D341Med (cell line): Measurements from ENCODE around the gene PGAP6.
"Not testable (repeated sequence)": the region's sequence is repeated elsewhere in the genome, so short reads cannot be mapped to it uniquely, and the experiment has no call there.

Experiments
- DNase-seq: peaks from one replicate; pipeline ENCODE4 v3.0.0; 2012; ENCODE audit warnings: low spot score

Gene PGAP6

DNA sequence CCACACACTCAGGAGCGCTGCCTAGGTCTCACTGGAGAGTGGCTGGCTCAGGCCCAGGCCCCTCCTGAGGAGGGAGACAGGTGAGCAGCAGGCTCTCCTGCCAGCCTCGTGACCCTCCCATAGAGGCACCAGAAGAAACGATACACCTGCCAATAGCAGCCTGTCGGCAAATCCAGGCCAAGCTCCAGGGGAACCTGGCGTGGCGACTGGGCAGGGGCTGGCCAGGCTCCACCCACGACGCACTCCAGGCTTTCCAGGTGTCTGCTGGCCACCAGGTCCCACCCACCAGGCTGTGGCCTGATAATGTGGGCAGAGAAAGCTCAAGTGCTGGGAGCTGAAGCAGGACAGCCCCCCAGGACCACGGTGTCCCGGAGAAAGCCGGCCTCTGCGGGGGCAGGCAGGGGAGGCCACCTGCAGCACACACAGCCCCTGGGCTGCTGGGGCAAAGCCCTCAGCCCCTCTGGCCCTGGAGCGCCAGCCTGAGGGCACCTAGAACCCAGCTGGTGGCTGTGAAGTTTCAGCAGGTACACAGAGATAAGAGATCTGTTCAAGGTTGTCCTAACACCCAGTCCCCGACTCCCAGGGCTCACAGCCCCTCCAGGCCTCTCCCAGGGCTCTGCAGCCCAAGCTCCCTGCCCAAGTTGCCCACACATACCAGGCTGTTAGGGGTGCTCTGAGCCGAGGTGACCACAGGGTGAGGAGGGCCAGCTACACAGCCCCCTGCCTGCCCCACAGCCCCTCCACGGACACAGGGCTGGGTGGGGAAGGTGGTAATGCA lies 2.4 kb downstream of the PGAP6 start:
- no peak for DNase-seq

DNA sequence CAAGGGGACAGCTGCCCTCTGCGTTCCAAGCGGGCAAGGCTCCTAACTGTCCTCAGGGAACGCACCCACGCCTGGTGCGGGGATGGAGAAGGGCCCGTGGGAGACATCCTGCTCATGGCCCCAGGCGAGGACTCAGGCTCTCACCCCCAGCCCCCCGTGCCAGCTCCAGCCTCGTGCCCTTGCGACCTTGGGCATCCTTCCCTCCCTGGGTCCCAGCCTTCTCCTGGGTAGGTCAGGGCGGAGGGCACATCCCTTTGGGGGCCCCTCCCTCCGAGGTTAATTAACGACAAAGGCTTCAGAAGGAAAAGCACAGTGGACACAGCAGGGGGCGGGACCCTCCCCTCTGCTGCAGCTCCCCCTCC lies 3.0 kb downstream of the PGAP6 start:
- no peak for DNase-seq

DNA sequence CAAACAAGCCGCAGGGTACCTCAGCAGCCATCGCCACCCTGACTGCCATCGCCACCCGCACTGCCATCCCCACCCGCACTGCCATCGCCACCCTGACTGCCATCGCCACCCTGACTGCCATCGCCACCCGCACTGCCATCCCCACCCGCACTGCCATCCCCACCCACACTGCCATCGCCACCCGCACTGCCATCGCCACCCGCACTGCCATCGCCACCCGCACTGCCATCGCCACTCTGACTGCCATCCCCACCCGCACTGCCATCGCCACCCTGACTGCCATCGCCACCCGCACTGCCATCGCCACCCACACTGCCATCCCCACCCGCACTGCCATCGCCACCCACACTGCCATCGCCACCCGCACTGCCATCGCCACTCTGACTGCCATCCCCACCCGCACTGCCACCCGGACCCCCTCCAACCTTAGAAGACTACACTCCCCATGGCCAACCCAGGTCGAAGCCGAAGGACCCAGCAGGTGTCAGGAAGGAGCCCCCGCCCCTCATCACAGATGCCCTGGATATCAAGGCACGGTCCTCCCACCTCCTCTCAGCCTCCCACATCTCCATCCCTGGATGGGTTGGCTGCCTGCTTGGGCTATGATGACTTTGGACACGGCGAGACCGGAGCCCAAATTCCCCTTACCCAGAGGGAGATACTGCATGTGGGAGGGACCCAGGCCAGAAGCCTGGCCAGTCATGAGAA lies 3.5 kb downstream of the PGAP6 start:
- DNase-seq = not testable (repeated sequence)

DNA sequence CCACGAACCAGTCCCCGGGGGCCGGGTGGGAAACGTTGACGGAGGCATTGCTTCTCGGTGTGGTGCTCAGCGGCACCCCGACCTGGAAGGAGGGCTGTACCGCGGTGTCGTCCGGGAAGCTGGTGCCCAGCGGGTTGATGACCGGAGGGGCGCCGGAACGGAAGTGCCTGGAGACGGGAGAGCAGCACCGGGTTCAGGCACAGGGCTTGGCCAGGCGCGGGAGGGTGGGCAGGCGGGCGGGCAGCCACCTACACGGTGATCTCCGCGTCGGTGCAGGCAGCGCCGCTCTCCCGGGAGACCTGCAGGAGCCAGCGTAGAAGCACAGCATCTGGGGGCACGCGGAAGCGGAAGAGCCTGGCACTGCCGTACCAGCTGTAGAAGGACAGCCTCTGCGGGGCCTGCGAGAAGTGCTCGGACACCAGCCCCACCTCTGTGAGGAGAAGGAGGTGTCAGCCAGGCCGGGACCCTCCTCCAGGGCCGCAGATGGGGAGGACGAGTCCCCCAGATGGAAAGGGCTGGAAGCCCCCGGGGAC lies 4.3 kb downstream of the PGAP6 start:
- no peak for DNase-seq

DNA sequence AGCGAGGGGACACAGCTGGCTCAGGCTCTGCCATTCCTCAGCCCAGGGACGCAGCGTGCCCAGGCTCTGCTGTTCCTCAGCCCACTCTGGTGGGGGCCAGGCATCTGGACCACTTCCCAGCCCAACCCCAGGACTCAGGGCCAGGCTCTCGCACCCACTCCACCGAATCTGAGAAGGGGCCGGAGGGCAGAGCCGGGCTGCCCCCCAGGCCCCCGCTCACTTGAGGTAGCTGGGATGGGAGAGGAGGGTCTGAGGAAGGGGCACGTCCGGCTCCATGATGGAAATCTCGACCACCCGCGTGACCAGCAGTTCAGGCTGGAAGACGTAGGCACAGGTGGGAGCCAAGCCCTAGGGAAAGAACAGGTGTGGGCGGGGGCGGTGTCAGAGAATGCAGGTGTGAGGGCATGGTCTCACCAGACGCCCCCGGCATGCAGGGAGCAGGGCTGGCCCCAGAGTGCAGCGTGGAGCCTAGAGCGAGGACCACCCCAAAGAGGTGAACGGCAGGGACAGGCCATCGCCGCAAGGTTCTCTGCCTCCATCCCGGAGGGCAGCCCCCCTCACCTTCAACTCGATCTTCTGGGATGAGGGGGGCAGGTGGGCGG lies 4.9 kb downstream of the PGAP6 start:
- DNase-seq = no peak

- DNase-seq = no peak
Measured at GRCh38 chr16:375927-376816, 5.6 kb downstream of the PGAP6 start.

GRCh38 chr16:375212-375611 lies 6.6 kb downstream of the PGAP6 start:
- no peak for DNase-seq

GRCh38 chr16:374616-374926 lies 7.2 kb downstream of the PGAP6 start:
- no peak for DNase-seq

DNA sequence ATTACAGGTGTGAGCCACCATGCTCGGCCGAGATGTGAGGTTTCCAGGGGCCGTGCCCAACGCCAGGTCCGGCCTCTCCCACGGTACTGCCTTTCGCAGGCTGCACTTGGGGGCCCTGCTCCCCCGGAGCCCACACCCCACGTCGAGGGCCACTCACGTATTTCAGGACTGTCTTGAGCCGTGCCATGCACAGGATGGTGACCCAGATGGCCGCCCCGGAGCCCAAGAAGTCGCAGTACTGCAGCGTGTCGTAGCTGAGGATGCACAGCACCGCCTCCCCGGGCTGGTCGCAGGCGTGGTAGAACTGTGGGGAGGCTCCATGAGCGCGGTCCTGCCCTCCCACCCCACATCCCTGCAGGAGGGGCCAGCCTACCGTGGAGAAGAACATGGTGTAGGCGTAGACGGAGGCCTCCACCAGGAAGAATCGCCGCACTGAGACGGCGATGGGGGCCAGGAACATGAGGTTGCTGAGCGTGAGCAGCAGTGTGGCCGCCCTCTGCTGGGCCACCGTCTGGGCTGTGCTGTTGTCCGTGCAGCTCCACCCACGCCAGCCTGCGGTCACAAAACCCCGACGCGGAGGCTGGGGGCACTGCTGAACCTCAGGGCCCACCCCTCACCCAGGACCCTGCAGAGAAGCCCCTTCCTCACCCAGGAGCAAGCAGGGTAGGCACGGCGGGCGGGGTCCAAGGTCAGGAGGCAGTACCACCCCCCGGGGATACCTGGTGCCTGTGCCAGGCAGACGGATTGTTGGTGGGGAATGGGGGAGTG lies 7.7 kb downstream of the PGAP6 start:
- no peak for DNase-seq

DNA sequence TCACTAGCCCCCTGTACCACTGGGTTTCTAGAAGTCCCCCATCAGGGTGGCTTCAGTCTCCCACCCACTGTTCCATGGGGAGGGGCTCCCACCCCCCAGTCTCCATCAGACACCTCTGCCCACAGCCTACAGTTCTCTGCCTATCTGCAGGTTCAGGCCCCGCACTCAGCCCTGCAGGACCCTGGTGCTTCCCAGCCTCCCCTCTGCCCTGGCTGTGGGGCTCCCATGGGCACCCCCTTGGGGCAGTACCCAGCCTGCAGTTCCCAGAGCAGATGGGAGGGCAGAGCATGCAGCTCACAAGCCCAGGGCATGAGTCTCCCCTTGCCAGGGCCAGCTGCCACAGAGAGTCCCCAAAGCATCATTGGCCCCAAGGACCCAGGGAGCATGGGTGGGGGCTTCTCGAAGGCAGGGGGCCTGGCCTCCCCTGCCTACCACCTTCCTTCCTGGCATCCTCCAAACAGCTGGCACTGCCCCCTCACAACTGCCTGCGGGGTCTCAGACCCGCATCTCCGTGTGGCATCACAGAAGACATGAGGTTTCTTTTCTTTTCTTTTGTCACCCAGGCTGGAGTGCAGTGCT lies 8.7 kb downstream of the PGAP6 start:
- no peak for DNase-seq

- no peak for DNase-seq
Measured at GRCh38 chr16:372302-372983, 9.3 kb downstream of the PGAP6 start.

DNA sequence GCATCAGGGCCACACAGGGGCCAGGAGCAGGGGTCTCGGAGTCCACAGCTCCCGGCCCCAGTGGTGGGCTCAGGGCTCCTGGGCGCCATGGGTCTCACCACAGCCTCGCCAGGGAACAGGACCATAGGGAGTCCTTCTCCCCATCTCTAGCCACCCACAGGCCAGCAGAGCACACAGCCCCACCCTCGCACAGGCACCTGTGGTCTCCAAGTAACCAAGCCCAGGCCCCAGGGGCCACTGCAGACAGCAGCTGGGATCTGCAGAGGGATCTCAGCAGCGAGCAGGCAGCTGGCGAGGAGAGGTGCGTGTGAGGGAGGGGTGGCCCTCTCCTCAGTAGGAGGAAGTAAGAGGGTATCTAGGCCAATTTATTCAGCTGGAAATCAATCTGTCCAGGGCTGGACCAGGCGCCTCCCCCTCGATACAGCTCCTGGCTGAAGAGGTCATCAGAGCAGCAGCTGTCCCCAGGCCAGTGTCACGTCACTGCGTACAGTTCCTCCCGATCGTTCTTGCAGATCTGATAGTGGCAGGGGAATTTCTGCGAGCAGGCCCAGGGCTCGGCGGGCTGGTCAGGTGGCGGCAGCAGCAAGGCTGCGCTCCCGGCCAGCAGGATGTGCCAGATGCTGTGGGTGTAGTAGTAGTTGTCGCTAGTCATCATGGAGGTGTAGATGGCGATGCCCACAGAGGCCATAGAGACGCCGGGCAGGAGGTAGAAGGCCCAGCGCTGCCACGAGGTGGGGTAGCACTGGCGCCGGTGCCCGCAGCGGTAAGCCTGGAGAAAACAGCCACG lies 10.1 kb downstream of the PGAP6 start:
- DNase-seq = no peak

DNA sequence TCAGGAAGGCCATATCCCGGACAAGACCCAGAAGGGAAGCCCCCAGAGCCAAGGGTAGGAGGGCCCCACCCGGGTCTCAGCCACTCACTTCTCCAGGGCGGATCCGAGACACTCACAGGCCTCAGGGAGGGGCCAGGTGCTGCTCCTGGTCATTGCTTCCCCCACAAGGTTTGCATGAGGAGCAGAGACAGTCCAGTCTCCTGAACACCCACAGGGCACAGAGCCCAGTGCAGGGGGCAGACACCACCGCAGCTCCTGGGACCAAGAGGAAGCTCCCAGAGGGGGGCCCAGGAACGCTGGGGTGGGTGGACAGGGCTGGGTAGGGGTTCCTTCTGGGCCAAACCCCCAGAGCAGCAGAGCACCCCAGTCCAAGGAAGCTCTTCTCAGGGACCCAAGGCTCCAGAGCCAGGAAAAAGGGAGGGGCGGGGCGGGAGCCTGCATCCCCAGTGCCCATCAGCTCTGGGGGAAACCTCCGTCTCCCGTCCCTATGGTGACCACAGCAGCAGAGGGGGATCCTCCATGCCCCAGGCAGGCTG lies 10.7 kb downstream of the PGAP6 start:
- no peak for DNase-seq

DNA sequence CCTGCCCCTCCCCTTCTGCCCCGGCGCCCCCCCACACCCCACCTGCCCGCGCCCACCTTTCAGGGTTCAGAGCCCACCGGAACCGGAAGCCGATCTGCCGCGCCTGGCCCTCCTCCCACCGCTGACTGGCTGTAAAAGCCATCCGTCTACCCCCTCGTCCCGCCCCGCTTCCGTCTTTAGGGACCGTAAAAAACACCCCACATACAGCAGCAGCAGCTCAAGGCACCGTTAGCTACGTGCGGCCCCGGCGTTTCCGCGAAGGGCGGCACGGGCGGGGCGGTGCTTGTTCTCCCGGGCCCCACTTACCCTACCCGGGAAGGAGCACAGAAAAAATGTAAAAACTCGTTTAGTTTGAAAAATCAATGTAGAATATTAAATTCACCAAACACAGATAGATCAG lies 11.3 kb downstream of the PGAP6 start, which contains the start of gene MRPL28:
Gene MRPL28 (minus strand): TSS at position 96 of the 400 bp plus-strand sequence. CDS start 320 bp downstream, outside the sequence.
- DNase-seq = peak; percentile 96

GRCh38 chr16:369866-370436 lies 11.8 kb downstream of the PGAP6 start:
- DNase-seq = no peak

GRCh38 chr16:369275-369865 lies 12.4 kb downstream of the PGAP6 start:
- DNase-seq = no peak

GRCh38 chr16:368388-369158 lies 13.2 kb downstream of the PGAP6 start:
- DNase-seq = no peak
